GM12892 (cell line): ENCODE data around the gene MINK1.

Source experiments
- POLR2A ChIP-seq: IDR thresholded peaks from 2 replicates; pipeline ENCODE4 v1.6.1; 2011; ENCODE audit warnings: low read depth, low read length, control low read depth
- TAF1 ChIP-seq: IDR thresholded peaks from 2 replicates; pipeline ENCODE4 v1.6.1; 2011; ENCODE audit warnings: low read depth, mild to moderate bottlenecking, control low read depth, low read length, borderline replicate concordance

DNA sequence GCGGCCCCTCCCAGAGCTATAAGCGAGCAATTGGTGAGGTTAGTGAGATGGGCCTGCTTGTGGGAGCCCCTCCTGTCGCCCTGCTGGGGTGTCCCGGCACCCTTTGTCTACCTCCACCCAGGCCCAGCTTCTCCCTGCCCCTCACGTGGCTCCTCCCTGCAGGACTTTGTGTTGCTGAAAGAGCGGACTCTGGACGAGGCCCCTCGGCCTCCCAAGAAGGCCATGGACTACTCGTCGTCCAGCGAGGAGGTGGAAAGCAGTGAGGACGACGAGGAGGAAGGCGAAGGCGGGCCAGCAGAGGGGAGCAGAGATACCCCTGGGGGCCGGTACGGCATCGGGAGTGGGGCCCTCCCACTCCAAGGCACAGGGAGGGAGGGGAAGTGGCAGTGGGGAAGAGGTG is 60.1 kb downstream of the MINK1 start:
- TF ChIP-seq POLR2A (no peak), TAF1 (no peak)
